HAP-1 (cell line): Measurements from ENCODE around the gene ARSK.

ENCODE experiments used
- DNase-seq, 2 experiments: peaks; one replicate each; pipeline ENCODE4 v3.0.0-alpha.2; 2016 to 2020; ENCODE audit warnings: low spot score in 2 of 2
- H3K27me3 ChIP-seq: fragments of 250-450 bp; sonication (Bioruptor Pico); 2 replicates; pipeline ENCODE4 v1.5.1; 2020; ENCODE audit warnings: low read depth, mild to moderate bottlenecking, moderate library complexity
- H3K36me3 ChIP-seq: fragments of 250-450 bp; sonication (Bioruptor Pico); replicated peaks from 2 replicates; pipeline ENCODE4 v1.5.1; 2020; ENCODE audit warnings: mild to moderate bottlenecking
- H3K4me1 ChIP-seq: fragments of 250-450 bp; sonication (Bioruptor Pico); 2 replicates; pipeline ENCODE4 v1.5.1; 2020; ENCODE audit warnings: mild to moderate bottlenecking
- H3K4me3 ChIP-seq: fragments of 250-450 bp; sonication (Bioruptor Pico); 2 replicates; pipeline ENCODE4 v1.5.1; 2020; ENCODE audit warnings: mild to moderate bottlenecking, moderate library complexity
- H3K9me3 ChIP-seq: fragments of 250-450 bp; sonication (Bioruptor Pico); 2 replicates; pipeline ENCODE4 v1.5.1; 2020; ENCODE audit warnings: mild to moderate bottlenecking, moderate library complexity
- in situ Hi-C: fragments of 300-500 bp; cut with MboI; formaldehyde crosslinking; loops from 3 replicates; pipeline ENCODE4 v1.14.3; 2020; ENCODE audit warnings: low sequenced_read_pairs, inconsistent platforms, mixed read lengths

The ARSK gene

GRCh38 chr5:95620030-95620869, 65.3 kb downstream of the ARSK start, which contains the start of gene GPR150:
Gene GPR150, plus strand, starts transcription at chr5:95620087. Its CDS starts 189 bp downstream, at chr5:95620276.
- no peak within 1 kb of the TSS for H3K4me3 ChIP-seq
- H3K36me3 ChIP-seq = no peaks in the 10 kb centered on the region
- H3K27me3 ChIP-seq = no peaks in the 10 kb centered on the region
- H3K9me3 ChIP-seq = no peaks in the 10 kb centered on the region
- DNase-seq = no peak
- no peaks in the 10 kb centered on the region for H3K4me1 ChIP-seq
- in situ Hi-C loops = no loop called here

DNA sequence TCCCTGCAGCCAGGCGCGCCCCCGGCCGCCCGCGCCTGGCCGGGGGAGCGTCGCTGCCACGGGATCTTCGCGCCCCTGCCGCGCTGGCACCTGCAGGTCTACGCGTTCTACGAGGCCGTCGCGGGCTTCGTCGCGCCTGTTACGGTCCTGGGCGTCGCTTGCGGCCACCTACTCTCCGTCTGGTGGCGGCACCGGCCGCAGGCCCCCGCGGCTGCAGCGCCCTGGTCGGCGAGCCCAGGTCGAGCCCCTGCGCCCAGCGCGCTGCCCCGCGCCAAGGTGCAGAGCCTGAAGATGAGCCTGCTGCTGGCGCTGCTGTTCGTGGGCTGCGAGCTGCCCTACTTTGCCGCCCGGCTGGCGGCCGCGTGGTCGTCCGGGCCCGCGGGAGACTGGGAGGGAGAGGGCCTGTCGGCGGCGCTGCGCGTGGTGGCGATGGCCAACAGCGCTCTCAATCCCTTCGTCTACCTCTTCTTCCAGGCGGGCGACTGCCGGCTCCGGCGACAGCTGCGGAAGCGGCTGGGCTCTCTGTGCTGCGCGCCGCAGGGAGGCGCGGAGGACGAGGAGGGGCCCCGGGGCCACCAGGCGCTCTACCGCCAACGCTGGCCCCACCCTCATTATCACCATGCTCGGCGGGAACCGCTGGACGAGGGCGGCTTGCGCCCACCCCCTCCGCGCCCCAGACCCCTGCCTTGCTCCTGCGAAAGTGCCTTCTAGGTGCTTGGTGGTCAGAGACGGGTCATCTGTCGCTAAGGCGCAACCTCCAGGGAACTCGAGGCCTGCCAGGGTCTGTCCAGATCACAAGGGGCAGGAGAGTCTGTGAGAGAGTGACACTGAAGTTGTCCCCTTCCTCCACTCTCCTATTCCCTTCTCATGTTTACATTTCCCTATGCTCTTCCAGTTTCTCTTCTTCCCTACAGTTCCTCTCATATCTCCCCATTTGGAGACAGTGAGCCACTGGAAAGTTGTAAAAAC, 66.3 kb downstream of the ARSK start:
- no peak for DNase-seq
- H3K36me3 ChIP-seq = no peaks in the 10 kb centered on the region
- H3K27me3 ChIP-seq = no peaks in the 10 kb centered on the region
- H3K4me3 ChIP-seq = no peak overlapping the region
- no peaks in the 10 kb centered on the region for H3K4me1 ChIP-seq
- in situ Hi-C loops = no loop called here
- no peaks in the 10 kb centered on the region for H3K9me3 ChIP-seq

- no peak for DNase-seq
Measured at GRCh38 chr5:95621839-95622629, 67.1 kb downstream of the ARSK start.

DNA sequence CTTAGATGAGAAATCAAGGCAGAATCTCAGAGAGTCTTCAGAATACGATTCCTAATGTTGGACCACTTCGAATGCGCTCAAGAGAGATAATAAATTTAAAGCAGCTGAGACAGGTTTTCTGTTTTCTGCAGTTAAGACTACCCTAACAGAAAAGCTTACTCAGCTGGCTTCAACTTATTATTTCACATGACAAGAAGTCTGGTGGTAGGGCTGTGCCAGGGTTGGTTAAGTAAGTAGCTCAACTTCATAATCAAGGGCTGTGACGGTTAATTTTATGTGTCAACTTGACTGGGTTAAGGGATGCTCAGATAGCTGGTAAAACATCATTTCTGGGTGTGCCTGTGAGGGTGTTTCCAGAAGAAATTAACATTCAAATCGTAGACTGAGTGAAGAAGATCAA, 68.8 kb downstream of the ARSK start:
- Histone ChIP-seq H3K4me3 (no peak overlapping the region), H3K27me3 (no peaks in the 10 kb centered on the region)
- in situ Hi-C loops = no loop called here

More at GRCh38 chr5:95621839-95622629, 67.1 kb downstream of the ARSK start:
- Histone ChIP-seq H3K27me3 (no peaks in the 10 kb centered on the region), H3K9me3 (no peaks in the 10 kb centered on the region), H3K4me3 (no peak overlapping the region), H3K4me1 (no peaks in the 10 kb centered on the region), H3K36me3 (no peaks in the 10 kb centered on the region)
- in situ Hi-C loops = no loop called here

GRCh38 chr5:95624368-95624767, 69.5 kb downstream of the ARSK start:
- Histone ChIP-seq H3K9me3 (no peaks in the 10 kb centered on the region; the same call in 1 of the 2 replicates), H3K36me3 (no peaks in the 10 kb centered on the region), H3K27me3 (no peaks in the 10 kb centered on the region), H3K4me3 (no peak overlapping the region), H3K4me1 (no peaks in the 10 kb centered on the region)
- in situ Hi-C loops = no loop called here
- no peak for DNase-seq

More for the DNA sequence above, 68.8 kb downstream of the ARSK start:
- Histone ChIP-seq H3K9me3 (no peaks in the 10 kb centered on the region; the same call in 1 of the 2 replicates), H3K36me3 (no peaks in the 10 kb centered on the region), H3K4me1 (no peaks in the 10 kb centered on the region)
- no peak for DNase-seq

GRCh38 chr5:95626701-95627100, 71.8 kb downstream of the ARSK start:
- no peaks in the 10 kb centered on the region; the same call in 1 of the 2 replicates for H3K9me3 ChIP-seq
- no peaks in the 10 kb centered on the region for H3K27me3 ChIP-seq
- H3K4me3 ChIP-seq = no peak overlapping the region
- in situ Hi-C loops = no loop called here
- no peak for DNase-seq
- H3K36me3 ChIP-seq = no peaks in the 10 kb centered on the region
- no peaks in the 10 kb centered on the region for H3K4me1 ChIP-seq

DNA sequence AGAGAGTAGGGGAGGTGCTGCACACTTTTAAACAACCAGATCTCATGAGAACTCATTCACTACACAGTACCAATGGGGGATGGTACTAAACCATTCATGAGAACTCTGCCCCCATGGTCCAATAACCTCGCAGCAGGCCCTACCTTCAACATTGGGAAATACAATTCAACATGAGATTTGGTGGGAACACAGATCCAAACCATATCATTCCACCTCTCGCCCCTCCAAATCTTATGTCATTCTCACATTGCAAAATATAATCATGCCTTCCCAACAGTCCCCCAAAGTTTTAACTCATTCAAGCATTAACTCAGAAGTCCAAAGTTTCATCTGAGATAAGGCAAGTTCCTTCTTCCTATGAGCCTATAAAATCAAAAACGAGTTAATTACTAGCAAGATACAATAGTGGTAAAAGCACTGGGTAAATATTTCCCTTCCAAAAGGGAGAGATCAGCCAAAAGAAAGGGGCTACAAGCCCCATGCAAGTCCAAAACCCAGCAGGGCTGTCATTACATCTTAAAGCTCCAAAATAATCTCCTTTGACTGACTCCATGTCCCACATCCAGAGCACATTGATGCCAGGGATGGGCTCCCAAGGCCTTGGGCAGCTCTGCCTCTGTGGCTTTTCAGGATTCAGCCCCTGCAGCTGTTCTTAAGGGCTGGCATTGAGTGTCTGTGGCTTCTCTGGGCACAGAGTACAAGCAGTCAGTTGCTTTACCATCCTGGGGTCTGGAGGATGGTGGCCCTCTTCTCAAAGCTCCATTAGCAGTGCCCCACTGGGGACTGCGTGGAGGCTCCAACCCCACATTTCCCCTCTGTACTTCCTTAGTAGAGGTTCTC, 73.3 kb downstream of the ARSK start:
- Histone ChIP-seq H3K36me3 (no peaks in the 10 kb centered on the region), H3K9me3 (no peaks in the 10 kb centered on the region; the same call in 1 of the 2 replicates), H3K27me3 (no peaks in the 10 kb centered on the region), H3K4me1 (no peaks in the 10 kb centered on the region), H3K4me3 (no peak overlapping the region)
- DNase-seq = no peak
- in situ Hi-C loops = no loop called here

DNA sequence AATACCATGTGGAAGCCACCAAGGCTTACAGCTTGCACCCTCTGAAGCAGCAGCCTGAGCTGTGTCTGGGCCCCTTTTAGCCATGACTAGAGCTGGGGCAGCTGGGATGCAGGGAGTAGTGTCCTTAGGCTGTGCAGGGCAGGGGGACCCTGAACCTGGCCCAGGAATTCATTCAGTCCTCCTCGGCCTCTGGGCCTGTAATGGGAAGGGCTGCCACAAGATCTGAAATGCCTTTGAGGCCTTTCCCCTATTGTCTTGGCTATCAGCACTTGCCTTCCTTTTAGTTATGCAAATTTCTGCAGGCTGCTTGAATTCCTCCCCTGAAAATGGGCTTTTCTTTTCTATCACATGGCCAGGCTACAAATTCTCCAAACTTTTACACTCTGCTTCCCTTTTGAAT, 74.0 kb downstream of the ARSK start:
- H3K4me1 ChIP-seq = no peaks in the 10 kb centered on the region
- in situ Hi-C loops = no loop called here
- H3K9me3 ChIP-seq = no peaks in the 10 kb centered on the region; the same call in 1 of the 2 replicates
- DNase-seq = no peak
- no peak overlapping the region for H3K4me3 ChIP-seq
- no peaks in the 10 kb centered on the region for H3K27me3 ChIP-seq
- H3K36me3 ChIP-seq = no peaks in the 10 kb centered on the region

GRCh38 chr5:95630394-95630917, 75.6 kb downstream of the ARSK start:
- Histone ChIP-seq H3K9me3 (no peaks in the 10 kb centered on the region; the same call in 1 of the 2 replicates), H3K4me1 (no peaks in the 10 kb centered on the region), H3K4me3 (no peak overlapping the region), H3K36me3 (no peaks in the 10 kb centered on the region), H3K27me3 (no peaks in the 10 kb centered on the region)
- in situ Hi-C loops = loop anchor here (10.0 kb wide), 1 partner anchor 214 kb away; no protein-coding TSS in a partner anchor
- DNase-seq = no peak

DNA sequence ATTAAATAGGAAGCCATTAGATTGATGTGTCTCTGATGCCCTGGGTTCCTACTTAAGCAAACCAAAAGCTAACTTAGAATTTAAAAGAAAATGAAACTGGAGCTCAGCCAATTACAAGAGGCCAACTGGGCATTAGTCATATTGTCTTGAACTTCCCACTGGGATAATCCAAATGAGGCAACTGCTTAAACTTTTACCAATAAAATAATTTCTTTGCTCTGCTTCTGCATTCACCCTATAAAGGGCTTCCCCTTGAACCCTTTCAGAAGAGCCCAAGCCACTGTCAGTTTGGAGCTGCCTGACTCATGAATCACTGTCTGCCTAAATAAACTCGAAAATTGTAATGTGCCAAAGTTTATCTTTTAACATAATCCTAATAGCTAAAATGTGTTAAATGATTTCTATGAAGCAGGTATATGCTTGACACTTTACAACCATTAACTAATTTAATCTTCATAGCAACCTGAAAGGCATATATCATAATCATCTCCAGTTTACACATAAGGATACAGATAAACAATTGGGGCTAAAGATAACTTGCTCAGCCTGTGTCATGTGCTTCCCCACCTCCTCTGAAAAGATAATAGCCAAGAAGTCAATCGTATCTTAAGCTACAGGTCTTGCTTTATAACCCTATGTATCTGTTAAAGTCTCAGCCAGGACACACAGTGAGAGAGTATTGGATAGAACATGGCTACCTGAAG, 76.5 kb downstream of the ARSK start:
- Histone ChIP-seq H3K4me1 (no peaks in the 10 kb centered on the region), H3K4me3 (no peak overlapping the region), H3K27me3 (no peaks in the 10 kb centered on the region), H3K9me3 (no peaks in the 10 kb centered on the region; the same call in 1 of the 2 replicates), H3K36me3 (no peaks in the 10 kb centered on the region)
- DNase-seq = no peak
- in situ Hi-C loops = loop anchor here (10.0 kb wide), 1 partner anchor 213 kb away; no protein-coding TSS in a partner anchor

- Histone ChIP-seq H3K4me1 (no peaks in the 10 kb centered on the region), H3K4me3 (no peak overlapping the region), H3K9me3 (no peaks in the 10 kb centered on the region; the same call in 1 of the 2 replicates), H3K27me3 (no peaks in the 10 kb centered on the region), H3K36me3 (no peaks in the 10 kb centered on the region)
- in situ Hi-C loops = loop anchor here (10.0 kb wide), 1 partner anchor 213 kb away; no protein-coding TSS in a partner anchor
- DNase-seq = no peak
Measured at GRCh38 chr5:95631991-95632675, 77.2 kb downstream of the ARSK start.
